GM19025 (cell line): ENCODE measurements around the gene BAAT.
"Not testable (repeated sequence)": the region's sequence is repeated elsewhere in the genome, so short reads cannot be mapped to it uniquely, and the experiment has no call there.

Experiments
- ATAC-seq: cut with Tn5 transposase; IDR thresholded peaks from one replicate; pipeline ENCODE4 v1.9.1; 2021; ENCODE audit warnings: mild to moderate bottlenecking, low read depth, moderate library complexity; ENCODE audit not compliant: unreplicated experiment

BAAT gene

GRCh38 chr9:101384873-101385536, at the start of gene BAAT:
TSS of gene BAAT (minus strand) at chr9:101385006. CDS start at chr9:101371404, 13,602 bp downstream.
- not testable (repeated sequence) for ATAC-seq

GRCh38 chr9:101433229-101433628, 48.4 kb upstream of the BAAT start:
- ATAC-seq, result no peak

GRCh38 chr9:101432740-101433139, 47.9 kb upstream of the BAAT start:
- ATAC-seq, result no peak

- no peak for ATAC-seq
Measured at GRCh38 chr9:101432171-101432570, 47.4 kb upstream of the BAAT start.

GRCh38 chr9:101429736-101430135, 44.9 kb upstream of the BAAT start:
- no peak for ATAC-seq

GRCh38 chr9:101428909-101429308, 44.1 kb upstream of the BAAT start:
- ATAC-seq, result no peak

GRCh38 chr9:101427957-101428655, 43.3 kb upstream of the BAAT start:
- peak; percentile 78 for ATAC-seq

GRCh38 chr9:101427358-101427757, 42.6 kb upstream of the BAAT start:
- ATAC-seq, result no peak

GRCh38 chr9:101421653-101422065, 36.9 kb upstream of the BAAT start:
- no peak for ATAC-seq

- no peak for ATAC-seq
Measured at GRCh38 chr9:101419863-101420262, 35.1 kb upstream of the BAAT start.

GRCh38 chr9:101418518-101419430, 34.0 kb upstream of the BAAT start:
- ATAC-seq, result no peak

GRCh38 chr9:101417977-101418376, 33.2 kb upstream of the BAAT start:
- ATAC-seq, result no peak

- no peak for ATAC-seq
Measured at GRCh38 chr9:101417389-101417788, 32.6 kb upstream of the BAAT start.

GRCh38 chr9:101415578-101415977, 30.8 kb upstream of the BAAT start:
- ATAC-seq, result no peak

GRCh38 chr9:101414839-101415238, 30.0 kb upstream of the BAAT start:
- ATAC-seq, result no peak

GRCh38 chr9:101409079-101409477, 24.3 kb upstream of the BAAT start:
- no peak for ATAC-seq

- no peak for ATAC-seq
Measured at GRCh38 chr9:101408374-101409078, 23.7 kb upstream of the BAAT start.

GRCh38 chr9:101403516-101404285, 18.9 kb upstream of the BAAT start:
- no peak for ATAC-seq

GRCh38 chr9:101400120-101400519, 15.3 kb upstream of the BAAT start:
- no peak for ATAC-seq

- ATAC-seq, result no peak
Measured at GRCh38 chr9:101399643-101399970, 14.8 kb upstream of the BAAT start.
